Breast epithelium (tissue), 4 donors: ENCODE measurements around the gene RABEP2. TPM values are rescaled to one million over a fixed set of nuclear protein-coding genes. Genes with fewer than 3 reads are reported as not detected.
"Not testable (repeated sequence)": the region's sequence is repeated elsewhere in the genome, so short reads cannot be mapped to it uniquely, and the experiment has no call there.

Source experiments
- DNase-seq, 2 donors: peaks; one replicate each; pipeline ENCODE4 v3.0.0-alpha.2; 2019; ENCODE audit warnings: low spot score in 2 of 2
- H3K27ac ChIP-seq, 2 donors: fragments of 200-600 bp; sonication (generic) in 1 of 2; one replicate each; pipeline ENCODE4 v1.5.1; 2016 to 2019; ENCODE audit warnings: mild to moderate bottlenecking in 1 of 2
- H3K27me3 ChIP-seq, 2 donors: fragments of 200-600 bp; sonication (generic) in 1 of 2; one replicate each; pipeline versions ENCODE4 v1.5.1 to v1.6.0; 2017 to 2019; ENCODE audit warnings: control low read depth in 1 of 2, mild to moderate bottlenecking in 1 of 2
- H3K36me3 ChIP-seq: fragments of 200-600 bp; one replicate; pipeline ENCODE4 v1.5.1; 2019
- H3K4me1 ChIP-seq, 2 donors: fragments of 200-600 bp; sonication (generic); one replicate each; pipeline ENCODE4 v1.5.1; 2016 to 2019; ENCODE audit warnings: control low read depth in 1 of 2
- H3K4me3 ChIP-seq, 3 donors: fragments of 200-600 bp; sonication (generic); 1 replicate in 2 of 3; 2 replicates in 1 of 3; pipeline ENCODE4 v1.5.1; 2016 to 2019; ENCODE audit warnings: mild to moderate bottlenecking in 3 of 3, moderate library complexity in 2 of 3
- H3K9me3 ChIP-seq, 2 donors: fragments of 200-600 bp; sonication (generic) in 1 of 2; one replicate each; pipeline ENCODE4 v1.5.1; 2016 to 2019; ENCODE audit warnings: control low read depth in 1 of 2
- CTCF ChIP-seq, 3 donors: fragments of 450-650 bp; IDR thresholded peaks; one replicate each; pipeline ENCODE4 v1.5.1; 2016 to 2017; ENCODE audit warnings: antibody characterized with exemption in 3 of 3, mild to moderate bottlenecking in 3 of 3, moderate library complexity in 3 of 3
- POLR2A ChIP-seq: fragments of 450-650 bp; IDR thresholded peaks from one replicate; pipeline ENCODE4 v1.6.1; 2016; ENCODE audit warnings: antibody characterized with exemption, mild to moderate bottlenecking, moderate library complexity
- POLR2AphosphoS5 ChIP-seq, 3 donors: sonication (generic); formaldehyde crosslinking; IDR thresholded peaks; one replicate each; pipeline ENCODE4 v1.6.1; 2017; ENCODE audit warnings: antibody characterized with exemption in 3 of 3
- intact Hi-C: fragments of 100-400 bp; cut with DNase I; formaldehyde crosslinking; loops from one replicate; pipeline ENCODE4 v1.15.1; 2023; ENCODE audit warnings: low total_unique reads
- total RNA-seq, 3 donors: library from RNA; depleted of rRNA; stranded (reverse); fragments of >200 nt; gene quantifications; one replicate each; pipeline ENCODE4 v1.1.0, GENCODE V29; 2016

The RABEP2 gene
- total RNA-seq, 3 donors from 2014 or later: 14.2 to 35.1 (median 25.6) TPM

GRCh38 chr16:28882551-28883160 lies 42.4 kb downstream of the RABEP2 start:
- Histone ChIP-seq H3K4me1 (peaks cover 0 to 4% of the 10 kb centered on the region in 2 donors), H3K36me3 (no peaks in the 10 kb centered on the region), H3K27ac (no peak overlapping the region), H3K9me3 (no peaks in the 10 kb centered on the region), H3K27me3 (no peaks in the 10 kb centered on the region), H3K4me3 (no peak overlapping the region)
- TF ChIP-seq CTCF (IDR thresholded peaks at IDR 0.05): no peak
- no peak for TF ChIP-seq POLR2A
- no peak for TF ChIP-seq POLR2AphosphoS5 (IDR thresholded peaks at IDR 0.05)
- no peak for DNase-seq
- intact Hi-C loops: no loop called here

DNA sequence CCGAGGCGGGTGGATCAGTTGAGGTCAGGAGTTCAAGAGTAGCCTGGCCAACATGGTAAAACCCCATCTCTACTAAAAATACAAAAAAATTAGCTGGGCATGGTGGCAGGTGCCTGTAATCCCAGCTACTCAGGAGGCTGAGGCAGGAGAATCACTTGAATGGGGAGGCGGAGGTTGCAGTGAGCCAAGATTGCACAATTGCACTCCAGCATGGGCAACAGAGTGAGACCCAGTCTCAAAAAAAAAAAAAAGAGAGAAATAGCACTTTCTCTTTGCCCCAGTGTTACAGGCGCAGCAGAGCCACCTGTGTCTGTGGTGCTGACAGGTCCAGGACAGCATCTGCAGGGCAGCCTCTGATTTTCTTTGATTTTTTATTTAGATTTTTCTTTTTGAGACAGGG lies 43.5 kb downstream of the RABEP2 start:
- H3K4me1 ChIP-seq, H3K4me3 ChIP-seq, H3K36me3 ChIP-seq, intact Hi-C loops, H3K27me3 ChIP-seq, DNase-seq, H3K27ac ChIP-seq, H3K9me3 ChIP-seq: not testable (repeated sequence)

DNA sequence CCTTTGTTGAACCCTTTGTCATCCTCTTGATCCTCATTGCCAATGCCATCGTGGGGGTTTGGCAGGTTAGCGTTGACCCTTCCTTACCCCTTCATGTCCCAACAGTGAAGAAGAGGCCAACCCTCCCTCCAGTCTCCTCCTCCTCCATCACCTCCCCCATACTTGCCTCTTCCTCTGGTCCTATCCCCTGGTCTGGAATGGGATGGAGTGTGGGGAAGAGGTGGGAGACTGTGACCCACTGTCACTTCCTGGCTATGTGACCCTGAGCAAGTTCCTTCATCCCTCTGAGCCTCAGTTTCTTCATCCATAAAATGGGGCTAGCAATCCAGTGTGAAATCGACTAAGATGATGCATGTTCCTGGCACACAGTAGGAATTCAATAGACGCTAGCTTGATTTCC lies 44.1 kb downstream of the RABEP2 start:
- no peak for DNase-seq
- H3K9me3 ChIP-seq: no peaks in the 10 kb centered on the region
- H3K27ac ChIP-seq: no peak overlapping the region
- TF ChIP-seq CTCF (IDR thresholded peaks at IDR 0.05) (no peak), POLR2A (no peak), POLR2AphosphoS5 (IDR thresholded peaks at IDR 0.05) (no peak)
- H3K36me3 ChIP-seq: no peaks in the 10 kb centered on the region
- no peaks in the 10 kb centered on the region for H3K27me3 ChIP-seq
- H3K4me1 ChIP-seq: peaks cover 0 to 4% of the 10 kb centered on the region in 2 donors
- intact Hi-C loops: no loop called here
- no peak overlapping the region for H3K4me3 ChIP-seq

- DNase-seq: no peak
- intact Hi-C loops: no loop called here
- H3K27ac ChIP-seq: no peak overlapping the region
- TF ChIP-seq CTCF (IDR thresholded peaks at IDR 0.05) (no peak), POLR2AphosphoS5 (IDR thresholded peaks at IDR 0.05) (no peak), POLR2A (no peak)
- peak overlapping the region in 2 of 3 donors; percentile 71 to 73 for H3K4me3 ChIP-seq
- H3K27me3 ChIP-seq: no peaks in the 10 kb centered on the region
- H3K9me3 ChIP-seq: no peaks in the 10 kb centered on the region
- no peaks in the 10 kb centered on the region for H3K36me3 ChIP-seq
- H3K4me1 ChIP-seq: peaks cover 0 to 4% of the 10 kb centered on the region in 2 donors
Measured at GRCh38 chr16:28880589-28880915, 44.5 kb downstream of the RABEP2 start.

GRCh38 chr16:28879841-28880588 lies 45.0 kb downstream of the RABEP2 start:
- intact Hi-C loops: no loop called here
- Histone ChIP-seq H3K27ac (no peak overlapping the region), H3K4me1 (peaks cover 0 to 4% of the 10 kb centered on the region in 2 donors), H3K4me3 (peak overlapping the region; percentile 48 to 73 (median 71)), H3K27me3 (no peaks in the 10 kb centered on the region), H3K36me3 (no peaks in the 10 kb centered on the region), H3K9me3 (no peaks in the 10 kb centered on the region)
- TF ChIP-seq POLR2AphosphoS5 (IDR thresholded peaks at IDR 0.05): peak in 1 of 3 donors; percentile 23
- TF ChIP-seq CTCF (IDR thresholded peaks at IDR 0.05): peak; percentile 18 to 55 (median 34)
- no peak for TF ChIP-seq POLR2A
- DNase-seq: peak; percentile 78 to 88
